ENCODE data around the gene OR11A1. TPM values are rescaled to one million over a fixed set of nuclear protein-coding genes. Genes with fewer than 3 reads are reported as not detected.

The OR11A1 gene
- total and polyA plus RNA-seq, 4 donors = not detected

- TF ChIP-seq ZBTB33 (IDR thresholded peaks at IDR 0.05) (no peak), SP1 (IDR thresholded peaks at IDR 0.05) (no peak)
These were observed 37.4 kb downstream of the OR11A1 start (continued) for GRCh38 chr6:29419516-29419915.

DNA sequence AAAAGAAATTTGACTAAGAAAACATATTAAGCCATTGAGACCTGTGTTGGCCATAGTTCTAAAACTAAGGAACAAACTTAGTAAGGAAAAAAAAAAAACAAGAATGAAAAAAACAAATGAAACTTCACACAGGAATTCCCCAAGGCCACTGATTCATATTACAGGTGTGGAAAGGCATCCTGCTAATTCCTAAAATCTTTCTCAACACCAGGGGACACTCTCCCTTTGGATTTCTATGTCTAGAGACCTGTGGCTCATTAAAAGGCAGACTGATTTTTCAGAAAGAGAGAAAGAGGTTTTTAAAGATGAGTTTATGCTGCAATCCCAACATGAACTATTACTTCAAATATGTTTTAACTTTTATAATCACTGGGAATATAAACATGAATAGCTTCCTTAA is 42.3 kb downstream of the OR11A1 start, which contains the start of gene OR12D1:
Gene OR12D1, plus strand, starts transcription at position 341 of the 400 bp plus-strand sequence.
- TF ChIP-seq RXRA (IDR thresholded peaks at IDR 0.05) = no peak
- TF ChIP-seq RAD21 (IDR thresholded peaks at IDR 0.05) = peak; percentile 75 to 79
- TF ChIP-seq HNF4A (conservative IDR thresholded peaks at IDR 0.05) = no peak
- TF ChIP-seq FOXA2 (IDR thresholded peaks at IDR 0.05) = no peak
- TF ChIP-seq ZBTB33 (IDR thresholded peaks at IDR 0.05) = no peak
- TF ChIP-seq JUND (IDR thresholded peaks at IDR 0.05) = no peak
- TF ChIP-seq MAX (IDR thresholded peaks at IDR 0.05) = no peak
- peak; percentile 44 for TF ChIP-seq CTCF (IDR thresholded peaks at IDR 0.05; ENCODE audit: low read depth, low read length, missing input control)
- no peak for TF ChIP-seq REST (IDR thresholded peaks at IDR 0.05)
- Histone ChIP-seq H3K9me3 (ENCODE audit: control insufficient read depth in 4 of 4, low read length in 3 of 4) (no peaks in the 10 kb centered on the region), H3K36me3 (ENCODE audit: control insufficient read depth in 4 of 4, insufficient read depth in 3 of 4, low read depth in 1 of 4, low read length in 3 of 4) (no peaks in the 10 kb centered on the region), H3K27ac (ENCODE audit: low read depth in 1 of 2, low read length in 2 of 2) (no peak within 1 kb of the TSS), H3K4me1 (ENCODE audit: control insufficient read depth in 4 of 4, insufficient read depth in 4 of 4, low read length in 3 of 4) (no peaks in the 10 kb centered on the region), H3K27me3 (ENCODE audit: control insufficient read depth in 4 of 4, insufficient read depth in 4 of 4, low read length in 3 of 4) (peaks cover 0 to 3% (median 0%) of the 10 kb centered on the region in 4 donors), H3K4me3 (ENCODE audit: low read depth in 1 of 3, low read length in 3 of 3) (no peak within 1 kb of the TSS), H3K9ac (ENCODE audit: low read depth in 1 of 2, low read length in 2 of 2) (no peak within 1 kb of the TSS)
- DNase-seq (ENCODE audit: low spot score) = no peak

DNA sequence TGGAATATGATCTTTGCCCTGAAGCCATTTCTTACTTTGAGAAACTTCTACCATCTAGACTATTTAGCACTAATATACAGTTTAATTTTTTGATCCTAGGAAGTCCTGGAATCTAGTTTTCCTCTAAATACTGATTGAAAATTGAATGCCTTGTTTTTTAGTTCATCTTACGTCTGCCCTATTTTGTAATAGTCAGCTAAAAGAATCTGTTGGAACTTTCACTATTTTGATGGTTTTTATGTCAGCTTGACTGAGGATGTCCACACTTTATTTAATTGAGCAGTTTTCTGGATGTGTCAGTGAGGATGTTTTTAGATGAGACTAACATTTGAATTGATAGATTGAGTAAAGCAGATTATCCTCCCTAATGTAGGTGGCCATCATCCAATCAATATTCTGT is 53.1 kb downstream of the OR11A1 start:
- H3K27ac ChIP-seq (ENCODE audit: low read depth in 1 of 2, low read length in 2 of 2) = no peak overlapping the region
- no peak overlapping the region for H3K4me3 ChIP-seq (ENCODE audit: low read depth in 1 of 3, low read length in 3 of 3)
- no peaks in the 10 kb centered on the region for H3K36me3 ChIP-seq (ENCODE audit: control insufficient read depth in 4 of 4, insufficient read depth in 3 of 4, low read depth in 1 of 4, low read length in 3 of 4)
- no peaks in the 10 kb centered on the region for H3K9me3 ChIP-seq (ENCODE audit: control insufficient read depth in 4 of 4, low read length in 3 of 4)
- 48% methylated on average over 1 of the region's 1 CpG for WGBS
- no peaks in the 10 kb centered on the region for H3K27me3 ChIP-seq (ENCODE audit: control insufficient read depth in 4 of 4, insufficient read depth in 4 of 4, low read length in 3 of 4)
- no peaks in the 10 kb centered on the region for H3K4me1 ChIP-seq (ENCODE audit: control insufficient read depth in 4 of 4, insufficient read depth in 4 of 4, low read length in 3 of 4)
- no peak for DNase-seq (ENCODE audit: low spot score)
- H3K9ac ChIP-seq (ENCODE audit: low read depth in 1 of 2, low read length in 2 of 2) = no peak overlapping the region
- no peak for TF ChIP-seq NR2F2 (IDR thresholded peaks at IDR 0.05)
- no peak for TF ChIP-seq EGR1 (IDR thresholded peaks at IDR 0.05; ENCODE audit: low read depth in 2 of 2)
- no peak for TF ChIP-seq RXRA (IDR thresholded peaks at IDR 0.05)
- no peak for TF ChIP-seq RAD21 (IDR thresholded peaks at IDR 0.05)
- TF ChIP-seq REST (IDR thresholded peaks at IDR 0.05) = no peak
- no peak for TF ChIP-seq ZBTB33 (IDR thresholded peaks at IDR 0.05)
- TF ChIP-seq ATF3 (IDR thresholded peaks at IDR 0.05) = no peak

All from liver (tissue), 9 donors.